SK-N-SH treated with all-trans-retinoic acid at 6 μM for 48 hours (cell line): ENCODE measurements around the gene PTPRN2.

Experiments
- ATAC-seq: fragments of 200-7000 bp; cut with Tn5 transposase; 3 replicates; pipeline ENCODE4 v1.9.1; 2020; ENCODE audit warnings: mild to moderate bottlenecking, moderate library complexity
- ARNTL ChIP-seq: fragments of 450-650 bp; formaldehyde crosslinking; IDR thresholded peaks from 2 replicates; pipeline ENCODE4 v1.5.0; 2020; ENCODE audit warnings: low read depth, mild to moderate bottlenecking, moderate library complexity, borderline replicate concordance
- BACH2 ChIP-seq: fragments of 250-450 bp; sonication (Bioruptor Pico); IDR thresholded peaks from 2 replicates; pipeline ENCODE4 v1.9.0; 2021; ENCODE audit warnings: mild to moderate bottlenecking, borderline replicate concordance
- CSDC2 ChIP-seq: fragments of 250-450 bp; sonication (Bioruptor Pico); IDR thresholded peaks from 2 replicates; pipeline ENCODE4 v1.5.0; 2020; ENCODE audit warnings: mild to moderate bottlenecking, moderate library complexity
- ESRRG ChIP-seq: fragments of 250-450 bp; sonication (Bioruptor Pico); IDR thresholded peaks from 2 replicates; pipeline ENCODE4 v1.6.1; 2021; ENCODE audit warnings: mild to moderate bottlenecking
- GLIS3 ChIP-seq: fragments of 250-450 bp; sonication (Bioruptor Pico); IDR thresholded peaks from 2 replicates; pipeline ENCODE4 v1.5.0; 2020; ENCODE audit warnings: mild to moderate bottlenecking, moderate library complexity
- ISL1 ChIP-seq: fragments of 250-450 bp; sonication (Bioruptor Pico); IDR thresholded peaks from 2 replicates; pipeline ENCODE4 v2.1.2; 2022; ENCODE audit warnings: mild to moderate bottlenecking, moderate library complexity
- OSR1 ChIP-seq: fragments of 250-450 bp; sonication (Bioruptor Pico); IDR thresholded peaks from 2 replicates; pipeline ENCODE4 v1.8.0; 2022; ENCODE audit warnings: moderate library complexity, mild to moderate bottlenecking, inconsistent platforms
- RARB ChIP-seq: fragments of 250-450 bp; sonication (Bioruptor Pico); IDR thresholded peaks from 2 replicates; pipeline ENCODE4 v1.8.0; 2021; ENCODE audit warnings: mild to moderate bottlenecking, moderate library complexity
- SNAI2 ChIP-seq: fragments of 250-450 bp; sonication (Bioruptor Pico); IDR thresholded peaks from 2 replicates; pipeline ENCODE4 v1.5.0; 2020; ENCODE audit warnings: mild to moderate bottlenecking, moderate library complexity
- TCF4 ChIP-seq: fragments of 250-450 bp; sonication (Bioruptor Pico); IDR thresholded peaks from 2 replicates; pipeline ENCODE4 v1.8.0; 2021; ENCODE audit warnings: mild to moderate bottlenecking, moderate library complexity, borderline replicate concordance
- TOX ChIP-seq: fragments of 250-450 bp; sonication (Bioruptor Pico); IDR thresholded peaks from 2 replicates; pipeline ENCODE4 v1.8.0; 2021; ENCODE audit warnings: mild to moderate bottlenecking, moderate library complexity, borderline replicate concordance
- ZC3H10 ChIP-seq: fragments of 250-450 bp; sonication (Bioruptor Pico); IDR thresholded peaks from 2 replicates; pipeline ENCODE4 v1.5.1; 2021; ENCODE audit warnings: mild to moderate bottlenecking, moderate library complexity
- ZFP3 ChIP-seq: fragments of 250-450 bp; sonication (Bioruptor Pico); IDR thresholded peaks from 2 replicates; pipeline ENCODE4 v1.5.0; 2020; ENCODE audit warnings: mild to moderate bottlenecking, moderate library complexity
- ZFP30 ChIP-seq: fragments of 450-650 bp; formaldehyde crosslinking; IDR thresholded peaks from 2 replicates; pipeline ENCODE4 v1.5.0; 2022; ENCODE audit warnings: mild to moderate bottlenecking, moderate library complexity
- ZNF565 ChIP-seq: fragments of 450-650 bp; formaldehyde crosslinking; conservative IDR thresholded peaks from 2 replicates; pipeline ENCODE4 v1.5.0; 2020; ENCODE audit warnings: low read depth, mild to moderate bottlenecking, moderate library complexity
- ZNF8 ChIP-seq: fragments of 450-650 bp; formaldehyde crosslinking; IDR thresholded peaks from 2 replicates; pipeline ENCODE4 v1.5.0; 2020; ENCODE audit warnings: mild to moderate bottlenecking, moderate library complexity
- TF ChIP-seq, protein P1 (sequence below): fragments of 250-450 bp; sonication (Bioruptor Pico); IDR thresholded peaks from 2 replicates; pipeline ENCODE4 v1.8.0; 2021; ENCODE audit warnings: low read depth, mild to moderate bottlenecking, moderate library complexity, borderline replicate concordance
- TF ChIP-seq, protein P2 (sequence below): fragments of 250-450 bp; sonication (Bioruptor Pico); IDR thresholded peaks from 2 replicates; pipeline ENCODE4 v1.5.1; 2021; ENCODE audit warnings: mild to moderate bottlenecking, moderate library complexity
- TF ChIP-seq, protein P3 (sequence below): fragments of 250-450 bp; sonication (Bioruptor Pico); IDR thresholded peaks from 2 replicates; pipeline ENCODE4 v1.5.0; 2020; ENCODE audit warnings: mild to moderate bottlenecking, moderate library complexity
- TF ChIP-seq, protein P4 (sequence below): fragments of 250-450 bp; sonication (Bioruptor Pico); IDR thresholded peaks from 2 replicates; pipeline ENCODE4 v1.5.1; 2020; ENCODE audit warnings: low read depth, mild to moderate bottlenecking, moderate library complexity
- TF ChIP-seq, protein P5 (sequence below): fragments of 250-450 bp; sonication (Bioruptor Pico); IDR thresholded peaks from 2 replicates; pipeline ENCODE4 v1.8.0; 2020; ENCODE audit warnings: mild to moderate bottlenecking, moderate library complexity, borderline replicate concordance

The PTPRN2 gene

DNA sequence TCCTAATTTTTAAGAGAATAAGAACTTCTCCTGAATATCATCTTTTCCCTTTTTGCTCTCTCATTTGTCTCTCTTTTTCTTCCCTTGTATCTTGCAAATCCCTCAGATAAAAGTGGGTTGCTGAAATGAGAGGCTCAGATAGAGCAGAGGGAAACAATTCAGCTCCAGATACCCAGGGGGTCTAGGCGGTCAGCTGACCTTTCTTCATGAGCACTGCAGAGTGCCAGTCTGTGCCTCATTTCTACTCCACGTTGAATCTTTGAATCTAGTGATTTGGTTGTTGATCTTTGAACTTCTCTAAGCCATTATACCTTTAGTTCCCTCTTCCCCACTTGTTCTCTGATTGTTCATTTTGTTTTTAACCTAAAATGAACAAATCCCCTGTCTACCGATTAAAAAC, 572.6 kb downstream of the PTPRN2 start:
- ATAC-seq: no peak
- TF ChIP-seq, protein P1, sequence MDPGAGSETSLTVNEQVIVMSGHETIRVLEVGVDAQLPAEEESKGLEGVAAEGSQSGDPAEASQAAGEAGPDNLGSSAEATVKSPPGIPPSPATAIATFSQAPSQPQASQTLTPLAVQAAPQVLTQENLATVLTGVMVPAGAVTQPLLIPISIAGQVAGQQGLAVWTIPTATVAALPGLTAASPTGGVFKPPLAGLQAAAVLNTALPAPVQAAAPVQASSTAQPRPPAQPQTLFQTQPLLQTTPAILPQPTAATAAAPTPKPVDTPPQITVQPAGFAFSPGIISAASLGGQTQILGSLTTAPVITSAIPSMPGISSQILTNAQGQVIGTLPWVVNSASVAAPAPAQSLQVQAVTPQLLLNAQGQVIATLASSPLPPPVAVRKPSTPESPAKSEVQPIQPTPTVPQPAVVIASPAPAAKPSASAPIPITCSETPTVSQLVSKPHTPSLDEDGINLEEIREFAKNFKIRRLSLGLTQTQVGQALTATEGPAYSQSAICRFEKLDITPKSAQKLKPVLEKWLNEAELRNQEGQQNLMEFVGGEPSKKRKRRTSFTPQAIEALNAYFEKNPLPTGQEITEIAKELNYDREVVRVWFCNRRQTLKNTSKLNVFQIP (CRISPR knock-in tag): no peak

DNA sequence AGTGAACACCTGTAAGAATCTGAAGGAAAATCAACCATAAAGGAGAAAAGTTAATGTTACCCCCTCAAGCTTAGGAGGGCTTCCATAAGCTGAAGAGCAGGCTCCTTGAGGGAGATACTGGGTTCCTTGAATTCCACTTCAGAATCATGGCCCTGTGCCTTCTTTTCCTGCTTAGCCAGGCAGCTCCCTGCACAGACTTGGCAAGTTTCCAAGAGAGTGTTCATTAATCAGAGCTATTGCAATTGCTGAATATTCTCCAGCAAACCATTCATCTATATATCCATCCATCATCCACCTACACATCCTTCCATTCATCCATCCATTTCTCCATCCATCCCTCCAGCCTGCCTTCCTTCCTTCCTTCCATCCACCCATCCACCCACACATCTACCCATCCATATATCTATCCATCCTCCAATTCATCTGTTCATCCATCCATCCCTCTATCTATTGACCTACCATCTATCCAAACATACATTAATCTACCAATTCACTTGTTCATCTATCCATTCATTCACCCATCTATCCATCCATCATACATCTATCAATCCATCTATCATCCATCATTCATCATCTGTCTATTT, 574.4 kb downstream of the PTPRN2 start:
- ATAC-seq: no peak
- TF ChIP-seq TCF4 (no peak), TOX (no peak), GLIS3 (no peak), ISL1 (no peak), ZNF565 (CRISPR knock-in tag) (no peak), ESRRG (CRISPR knock-in tag) (no peak), SNAI2 (no peak), ZFP3 (CRISPR knock-in tag) (no peak), CSDC2 (CRISPR knock-in tag) (no peak), OSR1 (CRISPR knock-in tag) (no peak), ZNF8 (CRISPR knock-in tag) (no peak), ARNTL (CRISPR knock-in tag) (no peak), RARB (CRISPR knock-in tag) (no peak)
- TF ChIP-seq, protein P2, sequence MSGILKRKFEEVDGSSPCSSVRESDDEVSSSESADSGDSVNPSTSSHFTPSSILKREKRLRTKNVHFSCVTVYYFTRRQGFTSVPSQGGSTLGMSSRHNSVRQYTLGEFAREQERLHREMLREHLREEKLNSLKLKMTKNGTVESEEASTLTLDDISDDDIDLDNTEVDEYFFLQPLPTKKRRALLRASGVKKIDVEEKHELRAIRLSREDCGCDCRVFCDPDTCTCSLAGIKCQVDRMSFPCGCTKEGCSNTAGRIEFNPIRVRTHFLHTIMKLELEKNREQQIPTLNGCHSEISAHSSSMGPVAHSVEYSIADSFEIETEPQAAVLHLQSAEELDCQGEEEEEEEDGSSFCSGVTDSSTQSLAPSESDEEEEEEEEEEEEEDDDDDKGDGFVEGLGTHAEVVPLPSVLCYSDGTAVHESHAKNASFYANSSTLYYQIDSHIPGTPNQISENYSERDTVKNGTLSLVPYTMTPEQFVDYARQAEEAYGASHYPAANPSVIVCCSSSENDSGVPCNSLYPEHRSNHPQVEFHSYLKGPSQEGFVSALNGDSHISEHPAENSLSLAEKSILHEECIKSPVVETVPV (CRISPR knock-in tag): no peak
- TF ChIP-seq, protein P3, sequence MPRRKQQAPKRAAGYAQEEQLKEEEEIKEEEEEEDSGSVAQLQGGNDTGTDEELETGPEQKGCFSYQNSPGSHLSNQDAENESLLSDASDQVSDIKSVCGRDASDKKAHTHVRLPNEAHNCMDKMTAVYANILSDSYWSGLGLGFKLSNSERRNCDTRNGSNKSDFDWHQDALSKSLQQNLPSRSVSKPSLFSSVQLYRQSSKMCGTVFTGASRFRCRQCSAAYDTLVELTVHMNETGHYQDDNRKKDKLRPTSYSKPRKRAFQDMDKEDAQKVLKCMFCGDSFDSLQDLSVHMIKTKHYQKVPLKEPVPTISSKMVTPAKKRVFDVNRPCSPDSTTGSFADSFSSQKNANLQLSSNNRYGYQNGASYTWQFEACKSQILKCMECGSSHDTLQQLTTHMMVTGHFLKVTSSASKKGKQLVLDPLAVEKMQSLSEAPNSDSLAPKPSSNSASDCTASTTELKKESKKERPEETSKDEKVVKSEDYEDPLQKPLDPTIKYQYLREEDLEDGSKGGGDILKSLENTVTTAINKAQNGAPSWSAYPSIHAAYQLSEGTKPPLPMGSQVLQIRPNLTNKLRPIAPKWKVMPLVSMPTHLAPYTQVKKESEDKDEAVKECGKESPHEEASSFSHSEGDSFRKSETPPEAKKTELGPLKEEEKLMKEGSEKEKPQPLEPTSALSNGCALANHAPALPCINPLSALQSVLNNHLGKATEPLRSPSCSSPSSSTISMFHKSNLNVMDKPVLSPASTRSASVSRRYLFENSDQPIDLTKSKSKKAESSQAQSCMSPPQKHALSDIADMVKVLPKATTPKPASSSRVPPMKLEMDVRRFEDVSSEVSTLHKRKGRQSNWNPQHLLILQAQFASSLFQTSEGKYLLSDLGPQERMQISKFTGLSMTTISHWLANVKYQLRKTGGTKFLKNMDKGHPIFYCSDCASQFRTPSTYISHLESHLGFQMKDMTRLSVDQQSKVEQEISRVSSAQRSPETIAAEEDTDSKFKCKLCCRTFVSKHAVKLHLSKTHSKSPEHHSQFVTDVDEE (CRISPR knock-in tag): no peak

DNA sequence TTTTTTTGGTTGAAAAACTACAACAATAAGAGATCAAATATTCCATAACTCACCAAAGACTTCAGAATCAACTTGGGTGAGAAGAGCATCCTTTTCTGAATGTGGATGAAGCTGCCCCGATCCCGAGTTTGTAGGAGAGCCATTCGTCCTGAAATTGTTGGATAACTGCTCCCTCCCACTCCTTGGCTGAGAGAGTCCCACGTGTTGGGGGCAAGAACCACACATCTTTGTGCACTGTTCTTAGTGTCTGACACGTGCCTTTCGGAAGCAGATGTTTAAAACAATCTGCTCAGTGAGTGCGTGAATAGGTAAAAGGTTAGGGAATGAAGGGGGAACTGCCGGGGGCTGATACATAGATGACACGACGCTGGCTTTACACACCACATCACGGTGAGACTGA, 575.7 kb downstream of the PTPRN2 start:
- TF ChIP-seq ISL1 (no peak), BACH2 (no peak), ZNF565 (CRISPR knock-in tag) (no peak), RARB (CRISPR knock-in tag) (no peak), ZC3H10 (CRISPR knock-in tag) (no peak), ZFP3 (CRISPR knock-in tag) (no peak), ZFP30 (CRISPR knock-in tag) (no peak), TOX (no peak), ARNTL (CRISPR knock-in tag) (no peak), TCF4 (no peak), OSR1 (CRISPR knock-in tag) (no peak)
- TF ChIP-seq, protein P1 (CRISPR knock-in tag): no peak
- TF ChIP-seq, protein P4, sequence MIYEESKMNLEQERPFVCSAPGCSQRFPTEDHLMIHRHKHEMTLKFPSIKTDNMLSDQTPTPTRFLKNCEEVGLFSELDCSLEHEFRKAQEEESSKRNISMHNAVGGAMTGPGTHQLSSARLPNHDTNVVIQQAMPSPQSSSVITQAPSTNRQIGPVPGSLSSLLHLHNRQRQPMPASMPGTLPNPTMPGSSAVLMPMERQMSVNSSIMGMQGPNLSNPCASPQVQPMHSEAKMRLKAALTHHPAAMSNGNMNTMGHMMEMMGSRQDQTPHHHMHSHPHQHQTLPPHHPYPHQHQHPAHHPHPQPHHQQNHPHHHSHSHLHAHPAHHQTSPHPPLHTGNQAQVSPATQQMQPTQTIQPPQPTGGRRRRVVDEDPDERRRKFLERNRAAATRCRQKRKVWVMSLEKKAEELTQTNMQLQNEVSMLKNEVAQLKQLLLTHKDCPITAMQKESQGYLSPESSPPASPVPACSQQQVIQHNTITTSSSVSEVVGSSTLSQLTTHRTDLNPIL (CRISPR knock-in tag): no peak
- TF ChIP-seq, protein P2 (CRISPR knock-in tag): no peak
- TF ChIP-seq, protein P5, sequence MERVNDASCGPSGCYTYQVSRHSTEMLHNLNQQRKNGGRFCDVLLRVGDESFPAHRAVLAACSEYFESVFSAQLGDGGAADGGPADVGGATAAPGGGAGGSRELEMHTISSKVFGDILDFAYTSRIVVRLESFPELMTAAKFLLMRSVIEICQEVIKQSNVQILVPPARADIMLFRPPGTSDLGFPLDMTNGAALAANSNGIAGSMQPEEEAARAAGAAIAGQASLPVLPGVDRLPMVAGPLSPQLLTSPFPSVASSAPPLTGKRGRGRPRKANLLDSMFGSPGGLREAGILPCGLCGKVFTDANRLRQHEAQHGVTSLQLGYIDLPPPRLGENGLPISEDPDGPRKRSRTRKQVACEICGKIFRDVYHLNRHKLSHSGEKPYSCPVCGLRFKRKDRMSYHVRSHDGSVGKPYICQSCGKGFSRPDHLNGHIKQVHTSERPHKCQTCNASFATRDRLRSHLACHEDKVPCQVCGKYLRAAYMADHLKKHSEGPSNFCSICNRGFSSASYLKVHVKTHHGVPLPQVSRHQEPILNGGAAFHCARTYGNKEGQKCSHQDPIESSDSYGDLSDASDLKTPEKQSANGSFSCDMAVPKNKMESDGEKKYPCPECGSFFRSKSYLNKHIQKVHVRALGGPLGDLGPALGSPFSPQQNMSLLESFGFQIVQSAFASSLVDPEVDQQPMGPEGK (CRISPR knock-in tag): no peak
- ATAC-seq: no peak
